Lung (tissue), 12 donors: ENCODE data around the gene CYP1A1. TPM values are rescaled to one million over a fixed set of nuclear protein-coding genes. Genes with fewer than 3 reads are reported as not detected.

Experiments used
- ATAC-seq: fragments of 200-7000 bp; cut with Tn5 transposase; one replicate; pipeline ENCODE4 v1.9.1; 2020; ENCODE audit warnings: moderate number of reproducible peaks; ENCODE audit not compliant: insufficient read depth, low FRiP score
- DNase-seq, 3 donors: peaks; one replicate each; pipeline ENCODE4 v3.0.0-alpha.2; 2013 to 2017
- H3K27ac ChIP-seq, 2 donors: one replicate each; pipeline ENCODE4 v1.5.1; 2013; ENCODE audit warnings: mild to moderate bottlenecking in 2 of 2, moderate library complexity in 2 of 2, control low read depth in 1 of 2, inconsistent platforms in 1 of 2, low read depth in 1 of 2, low read length in 1 of 2
- H3K27me3 ChIP-seq, 3 donors: one replicate each; pipeline ENCODE4 v1.5.1; 2013; ENCODE audit warnings: low read length in 2 of 3; ENCODE audit not compliant: control insufficient read depth in 3 of 3, insufficient read depth in 3 of 3
- H3K36me3 ChIP-seq, 4 donors: one replicate each; pipeline ENCODE4 v1.5.1; 2013; ENCODE audit warnings: low read length in 4 of 4, mild to moderate bottlenecking in 1 of 4, moderate library complexity in 1 of 4; ENCODE audit not compliant: control insufficient read depth in 4 of 4, insufficient read depth in 4 of 4
- H3K4me1 ChIP-seq, 5 donors: one replicate each; pipeline ENCODE4 v1.5.1; 2013; ENCODE audit warnings: low read length in 5 of 5, mild to moderate bottlenecking in 2 of 5, moderate library complexity in 1 of 5; ENCODE audit not compliant: control insufficient read depth in 5 of 5, insufficient read depth in 5 of 5
- H3K4me3 ChIP-seq: one replicate; pipeline ENCODE4 v1.5.1; 2013; ENCODE audit warnings: mild to moderate bottlenecking, control low read depth, moderate library complexity
- H3K9ac ChIP-seq, 2 donors: one replicate each; pipeline ENCODE4 v1.5.1; 2013; ENCODE audit warnings: low read length in 2 of 2, control low read depth in 1 of 2; ENCODE audit not compliant: insufficient read depth in 1 of 2
- H3K9me3 ChIP-seq, 4 donors: one replicate each; pipeline ENCODE4 v1.5.1; 2013; ENCODE audit warnings: low read length in 3 of 4, mild to moderate bottlenecking in 1 of 4, moderate library complexity in 1 of 4; ENCODE audit not compliant: control insufficient read depth in 4 of 4, insufficient read depth in 3 of 4
- WGBS, 2 donors: extraction: QIAGEN DNeasy Blood & Tissue Kit; methylation state at CpG; one replicate each; pipeline ENCODE4 v1.1.7; 2013; 5-methylcytosine and 5-hydroxymethylcytosine counted together
- polyA plus RNA-seq, 2 donors: library from polyadenylated mRNA; stranded (reverse); fragments of 200-250 nt; gene quantifications; one replicate each; pipeline ENCODE4 v1.2.1, GENCODE V29; 2013
- total RNA-seq, 2 donors: library from RNA; depleted of rRNA in 1 of 2; stranded (reverse); fragments of >200 nt in 1 of 2; gene quantifications; one replicate each; pipeline ENCODE4 v1.2.1, GENCODE V29; 2014 to 2021
- TF ChIP-seq, protein P1 (sequence below): IDR thresholded peaks from 2 replicates; pipeline ENCODE4 v1.5.1; 2012; ENCODE audit warnings: mild to moderate bottlenecking; ENCODE audit errors: control extremely low read depth, extremely low read depth
- donor health status: control.
- donor health status: control.
- donor health status: Bipolar disorder and iron deficiency.
- donor health status: healthy.
- donor health status: DM: yes; HTN: yes; CAD: no.

The CYP1A1 gene
- total and polyA plus RNA-seq, 4 donors, result 0.31 to 15.0 (median 0.73) TPM

DNA sequence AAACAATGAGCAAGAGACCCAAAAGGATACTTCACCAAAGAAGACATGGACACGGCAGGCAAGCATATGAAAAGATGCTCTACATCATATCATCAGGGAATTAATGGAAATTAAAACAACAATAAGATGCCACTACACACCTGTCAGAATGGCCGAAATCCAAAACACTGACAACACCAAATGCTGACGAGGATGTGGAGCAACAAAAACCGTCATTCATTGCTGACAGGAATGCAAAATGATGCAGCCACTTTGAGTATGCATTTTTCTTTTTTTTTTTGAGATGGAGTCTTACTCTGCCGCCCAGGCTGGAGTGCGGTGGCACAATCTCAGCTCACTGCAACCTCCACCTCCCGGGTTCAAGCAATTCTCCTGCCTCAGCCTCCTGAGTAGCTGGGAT lies 48.5 kb downstream of the CYP1A1 start:
- Histone ChIP-seq H3K27ac (no peak overlapping the region), H3K27me3 (no peaks in the 10 kb centered on the region), H3K9ac (no peak overlapping the region), H3K36me3 (peaks cover 3 to 9% (median 5%) of the 10 kb centered on the region in 4 donors), H3K9me3 (no peaks in the 10 kb centered on the region), H3K4me1 (no peaks in the 10 kb centered on the region), H3K4me3 (no peak overlapping the region)
- ATAC-seq (no peak), DNase-seq (no peak)
- WGBS, 2 donors, result 90 to 96% methylated on average over 7 of the region's 7 CpGs
- TF ChIP-seq, protein P1, sequence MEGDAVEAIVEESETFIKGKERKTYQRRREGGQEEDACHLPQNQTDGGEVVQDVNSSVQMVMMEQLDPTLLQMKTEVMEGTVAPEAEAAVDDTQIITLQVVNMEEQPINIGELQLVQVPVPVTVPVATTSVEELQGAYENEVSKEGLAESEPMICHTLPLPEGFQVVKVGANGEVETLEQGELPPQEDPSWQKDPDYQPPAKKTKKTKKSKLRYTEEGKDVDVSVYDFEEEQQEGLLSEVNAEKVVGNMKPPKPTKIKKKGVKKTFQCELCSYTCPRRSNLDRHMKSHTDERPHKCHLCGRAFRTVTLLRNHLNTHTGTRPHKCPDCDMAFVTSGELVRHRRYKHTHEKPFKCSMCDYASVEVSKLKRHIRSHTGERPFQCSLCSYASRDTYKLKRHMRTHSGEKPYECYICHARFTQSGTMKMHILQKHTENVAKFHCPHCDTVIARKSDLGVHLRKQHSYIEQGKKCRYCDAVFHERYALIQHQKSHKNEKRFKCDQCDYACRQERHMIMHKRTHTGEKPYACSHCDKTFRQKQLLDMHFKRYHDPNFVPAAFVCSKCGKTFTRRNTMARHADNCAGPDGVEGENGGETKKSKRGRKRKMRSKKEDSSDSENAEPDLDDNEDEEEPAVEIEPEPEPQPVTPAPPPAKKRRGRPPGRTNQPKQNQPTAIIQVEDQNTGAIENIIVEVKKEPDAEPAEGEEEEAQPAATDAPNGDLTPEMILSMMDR, result no peak

DNA sequence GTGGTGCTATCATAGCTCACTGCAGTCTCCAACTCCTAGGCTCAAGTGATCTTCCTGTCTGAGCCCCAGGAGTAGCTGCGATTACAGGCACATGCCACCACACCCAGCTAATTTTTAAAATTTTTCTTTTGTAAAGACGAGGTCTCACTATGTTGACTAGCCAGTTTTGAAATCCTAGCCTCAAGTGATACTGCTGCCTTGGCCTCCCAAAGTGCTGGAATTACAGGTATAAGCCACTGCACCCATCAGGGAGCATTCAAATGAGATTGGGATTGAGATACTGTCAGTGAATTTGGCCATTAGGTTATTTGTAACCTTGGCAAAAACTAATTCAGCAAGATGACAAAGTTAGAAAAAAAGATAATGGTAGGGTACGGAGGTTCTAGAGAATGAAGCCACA lies 51.2 kb downstream of the CYP1A1 start:
- Histone ChIP-seq H3K27me3 (no peaks in the 10 kb centered on the region), H3K9ac (no peak overlapping the region), H3K4me1 (no peaks in the 10 kb centered on the region), H3K9me3 (no peaks in the 10 kb centered on the region), H3K27ac (no peak overlapping the region), H3K36me3 (peaks cover 7 to 17% (median 12%) of the 10 kb centered on the region in 4 donors), H3K4me3 (no peak overlapping the region)
- 77 to 93% methylated on average over 3 of the region's 3 CpGs for WGBS, 2 donors
- no peak for ATAC-seq
- DNase-seq, result no peak
- TF ChIP-seq, protein P1, result no peak

DNA sequence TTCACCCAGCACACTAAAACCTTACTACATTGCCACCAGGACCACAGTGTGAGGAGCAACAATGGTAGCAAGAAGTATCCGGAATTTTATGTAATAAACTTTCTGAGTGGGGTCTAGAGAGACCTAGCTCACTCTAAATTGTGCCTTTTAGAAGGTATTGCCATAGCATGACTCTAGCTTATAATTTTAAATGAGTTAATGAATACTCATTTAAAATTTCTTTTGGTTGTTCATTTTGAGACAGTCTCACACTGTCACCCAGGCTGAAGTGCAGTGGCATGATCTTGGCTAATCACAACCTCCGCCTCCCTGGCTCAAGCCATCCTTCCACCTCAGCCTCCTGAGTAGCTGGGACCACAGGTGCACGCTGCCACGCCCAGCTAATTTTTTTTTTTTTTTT lies 55.7 kb downstream of the CYP1A1 start:
- no peak for ATAC-seq
- Histone ChIP-seq H3K9me3 (no peaks in the 10 kb centered on the region), H3K9ac (no peak overlapping the region), H3K27me3 (no peaks in the 10 kb centered on the region), H3K4me1 (peaks cover 0 to 3% (median 0%) of the 10 kb centered on the region in 5 donors), H3K4me3 (no peak overlapping the region), H3K36me3 (peaks cover 7 to 25% (median 11%) of the 10 kb centered on the region in 4 donors), H3K27ac (no peak overlapping the region)
- WGBS, 2 donors, result 90 to 96% methylated on average over 4 of the region's 4 CpGs
- DNase-seq, result no peak
- TF ChIP-seq, protein P1, result no peak

Other genes with a start within 250 kb of the CYP1A1 start
- 10 to 100 TPM; 10.3 to 10.5 TPM for gene ARID3B, start 184.3 kb downstream of the CYP1A1 start, total RNA-seq
- 10 to 100 TPM in 1 of 2 donors, 1 to 10 TPM in 1; 6.6 to 10.1 TPM for gene ARID3B, start 184.3 kb downstream of the CYP1A1 start, polyA plus RNA-seq
- gene CLK3, start 109.7 kb downstream of the CYP1A1 start, total RNA-seq, result 10 to 100 TPM; 65.9 to 70.4 TPM
- 10 to 100 TPM; 56.1 to 63.3 TPM for gene CLK3, start 109.7 kb downstream of the CYP1A1 start, polyA plus RNA-seq
- 10 to 100 TPM; 27.1 to 31.9 TPM for gene EDC3, start 29.5 kb downstream of the CYP1A1 start, total RNA-seq
- gene EDC3, start 29.5 kb downstream of the CYP1A1 start, polyA plus RNA-seq, result 10 to 100 TPM; 15.3 to 17.0 TPM
- under 1 TPM in 1 of 2 donors, not detected in 1; 0.17 TPM for gene CYP1A2, start 23.3 kb upstream of the CYP1A1 start, total RNA-seq
- gene CYP1A2, start 23.3 kb upstream of the CYP1A1 start, polyA plus RNA-seq, result under 1 TPM; 0.05 to 0.57 TPM
- gene CSK, start 56.6 kb upstream of the CYP1A1 start, total RNA-seq, result 10 to 100 TPM; 39.7 to 82.9 TPM
- 10 to 100 TPM; 40.9 to 99.1 TPM for gene CSK, start 56.6 kb upstream of the CYP1A1 start, polyA plus RNA-seq
- under 1 TPM in 1 of 2 donors, not detected in 1; 0.31 TPM for gene LMAN1L, start 87.3 kb upstream of the CYP1A1 start, total RNA-seq
- gene LMAN1L, start 87.3 kb upstream of the CYP1A1 start, polyA plus RNA-seq, result under 1 TPM in 1 of 2 donors, not detected in 1; 0.11 TPM
- gene CPLX3, start 101.1 kb upstream of the CYP1A1 start, total RNA-seq, result not detected
- under 1 TPM; 0.10 to 0.13 TPM for gene CPLX3, start 101.1 kb upstream of the CYP1A1 start, polyA plus RNA-seq
- 10 to 100 TPM; 20.6 to 46.8 TPM for gene ULK3, start 117.6 kb upstream of the CYP1A1 start, total RNA-seq
- gene ULK3, start 117.6 kb upstream of the CYP1A1 start, polyA plus RNA-seq, result 10 to 100 TPM; 30.6 to 54.5 TPM
- 100 to 1,000 TPM in 1 of 2 donors, 10 to 100 TPM in 1; 51.2 to 122 TPM for gene SCAMP2, start 147.8 kb upstream of the CYP1A1 start, total RNA-seq
- gene SCAMP2, start 147.8 kb upstream of the CYP1A1 start, polyA plus RNA-seq, result 100 to 1,000 TPM in 1 of 2 donors, 10 to 100 TPM in 1; 62.7 to 103 TPM
- 10 to 100 TPM; 28.5 to 42.4 TPM for gene MPI, start 164.5 kb upstream of the CYP1A1 start, total RNA-seq
- gene MPI, start 164.5 kb upstream of the CYP1A1 start, polyA plus RNA-seq, result 10 to 100 TPM; 13.7 to 31.7 TPM
- 10 to 100 TPM; 49.7 to 88.4 TPM for gene FAM219B, start 181.3 kb upstream of the CYP1A1 start, total RNA-seq
- gene FAM219B, start 181.3 kb upstream of the CYP1A1 start, polyA plus RNA-seq, result 10 to 100 TPM; 32.4 to 35.3 TPM
- 100 to 1,000 TPM in 1 of 2 donors, 10 to 100 TPM in 1; 70.7 to 163 TPM for gene COX5A, start 212.5 kb upstream of the CYP1A1 start, total RNA-seq
- gene COX5A, start 212.5 kb upstream of the CYP1A1 start, polyA plus RNA-seq, result 100 to 1,000 TPM; 233 to 301 TPM
- 10 to 100 TPM in 1 of 2 donors, 1 to 10 TPM in 1; 3.8 to 15.2 TPM for gene RPP25, start 231.2 kb upstream of the CYP1A1 start, total RNA-seq
- 10 to 100 TPM in 1 of 2 donors, 1 to 10 TPM in 1; 10.0 to 15.7 TPM for gene RPP25, start 231.2 kb upstream of the CYP1A1 start, polyA plus RNA-seq